Ovary (tissue), 9 donors: ENCODE measurements around the gene DTX1. TPM values are rescaled to one million over a fixed set of nuclear protein-coding genes. Genes with fewer than 3 reads are reported as not detected.

Experiments
- DNase-seq, 5 donors: peaks; one replicate each; pipeline ENCODE4 v3.0.0-alpha.2; 2019 to 2020
- H3K27ac ChIP-seq, 2 donors: fragments of 200-600 bp; one replicate each; pipeline versions ENCODE4 v1.5.1 to v1.8.0; 2019 to 2022
- H3K27me3 ChIP-seq: fragments of 200-600 bp; one replicate; pipeline ENCODE4 v1.8.0; 2022
- H3K36me3 ChIP-seq: fragments of 200-600 bp; sonication (generic); one replicate; pipeline ENCODE4 v1.5.1; 2019
- H3K4me1 ChIP-seq: one replicate; pipeline ENCODE4 v1.8.1; 2013; ENCODE audit warnings: mild to moderate bottlenecking, moderate library complexity; ENCODE audit not compliant: insufficient read depth
- H3K4me3 ChIP-seq: fragments of 200-600 bp; sonication (generic); one replicate; pipeline ENCODE4 v1.5.1; 2017
- H3K9me3 ChIP-seq, 2 donors: fragments of 200-600 bp in 1 of 2; sonication (generic) in 1 of 2; one replicate each; pipeline versions ENCODE4 v1.5.1 to v1.8.1; 2013 to 2019; ENCODE audit warnings: mild to moderate bottlenecking in 1 of 2, moderate library complexity in 1 of 2
- EP300 ChIP-seq: sonication (generic); formaldehyde crosslinking; IDR thresholded peaks from one replicate; pipeline ENCODE4 v1.6.1; 2017; ENCODE audit warnings: antibody characterized with exemption
- POLR2A ChIP-seq: fragments of 450-650 bp; IDR thresholded peaks from one replicate; pipeline ENCODE4 v1.6.1; 2017; ENCODE audit warnings: antibody characterized with exemption, mild to moderate bottlenecking, moderate library complexity
- WGBS, 3 donors: extraction: QIAGEN DNeasy Blood & Tissue Kit in 1 of 3; methylation state at CpG; one replicate each; pipeline versions ENCODE4 v1.1.5 to v1.1.7; 2013 to 2017; 5-methylcytosine and 5-hydroxymethylcytosine counted together
- intact Hi-C, 4 donors: fragments of 100-400 bp; cut with DNase I; formaldehyde crosslinking; loops; one replicate each; pipeline versions ENCODE4 v1.11.0 to v1.15.1; 2022 to 2023
- polyA plus RNA-seq, 2 donors: library from polyadenylated mRNA; stranded (reverse); fragments of 200-250 nt in 1 of 2; fragments of 350-450 nt in 1 of 2; fragmentation: Illumina TruSeq in 1 of 2; extraction: RNeasy Lipid Tissue Mini Kit (QIAGEN cat#74804) in 1 of 2; gene quantifications; one replicate each; pipeline ENCODE4 v1.2.3, GENCODE V29; 2013 to 2014
- total RNA-seq, 7 donors: library from RNA; depleted of rRNA in 2 of 7; stranded (reverse); fragments of >200 nt in 2 of 7; fragmentation: NEBNext Ultra II Directional in 3 of 7; extraction: Animal tissue kit (Norgen Biotek cat#: 25700) in 3 of 7; gene quantifications; one replicate each; pipeline versions ENCODE4 v1.1.0 to v1.2.4, GENCODE V29; 2016 to 2023
- TF ChIP-seq, protein P1 (sequence below), 3 donors: fragments of 450-650 bp in 2 of 3; fragments of 200-600 bp in 1 of 3; IDR thresholded peaks; one replicate each; pipeline versions ENCODE4 v1.5.1 to v1.8.0; 2016 to 2022; ENCODE audit warnings: antibody characterized with exemption in 3 of 3, mild to moderate bottlenecking in 1 of 3
- donor health status: DM: no; HTN: no; CAD: no; lungs with moderate emphysema.
- donor health status: DM: no; HTN: no; CAD: no.
- donor health status: Bipolar disorder and iron deficiency.
- donor health status: DM: yes; HTN: yes; CAD: no.
- donor health status: DM: no; HTN: no; CAD: no.
- donor health status: DM: yes; HTN: yes; CAD: no.

Gene DTX1
- total and polyA plus RNA-seq, 9 donors, result 0.56 to 5.5 (median 1.6) TPM

DNA sequence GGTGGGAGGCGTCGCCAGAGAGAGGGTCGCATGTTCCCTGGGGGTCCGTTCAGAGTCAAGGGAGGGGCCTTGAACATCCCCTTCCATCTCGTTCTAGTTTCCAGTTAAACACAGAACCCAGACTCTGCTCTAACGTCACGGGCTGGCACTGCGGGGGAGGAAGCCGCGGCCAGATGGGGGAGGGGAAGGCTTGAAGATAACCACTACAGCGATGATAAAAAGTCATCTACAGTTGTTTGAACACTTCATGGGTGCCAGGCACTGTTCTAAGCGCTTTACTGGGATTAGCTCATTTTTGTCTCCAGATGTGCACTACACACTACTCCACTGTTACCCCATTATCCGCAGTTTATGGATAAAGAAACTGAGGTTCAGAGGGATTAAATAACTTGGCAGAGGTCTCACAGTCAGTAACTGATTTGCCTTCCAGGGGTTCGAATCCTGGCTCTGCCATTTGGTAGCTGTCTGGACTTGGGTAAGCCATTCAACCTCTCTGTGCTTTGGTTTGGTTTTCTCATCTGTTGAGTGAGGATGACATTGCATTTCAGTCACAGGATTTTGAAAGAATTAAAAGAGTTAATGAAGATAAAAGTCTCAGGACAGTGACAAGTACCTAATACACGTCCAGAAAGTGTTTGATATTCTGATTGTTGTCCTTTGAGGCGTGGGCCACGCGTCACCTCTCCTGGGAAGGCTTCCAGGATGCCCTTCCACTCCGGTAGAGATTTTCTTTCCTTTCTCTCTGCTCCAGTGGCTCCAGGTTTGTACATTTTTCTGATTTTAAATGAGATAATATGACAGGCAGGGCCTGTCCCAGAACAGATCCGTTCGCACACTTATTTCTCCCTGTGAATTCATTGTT is 79.8 kb downstream of the DTX1 start:
- TF ChIP-seq POLR2A (no peak), EP300 (no peak)
- TF ChIP-seq, protein P1, sequence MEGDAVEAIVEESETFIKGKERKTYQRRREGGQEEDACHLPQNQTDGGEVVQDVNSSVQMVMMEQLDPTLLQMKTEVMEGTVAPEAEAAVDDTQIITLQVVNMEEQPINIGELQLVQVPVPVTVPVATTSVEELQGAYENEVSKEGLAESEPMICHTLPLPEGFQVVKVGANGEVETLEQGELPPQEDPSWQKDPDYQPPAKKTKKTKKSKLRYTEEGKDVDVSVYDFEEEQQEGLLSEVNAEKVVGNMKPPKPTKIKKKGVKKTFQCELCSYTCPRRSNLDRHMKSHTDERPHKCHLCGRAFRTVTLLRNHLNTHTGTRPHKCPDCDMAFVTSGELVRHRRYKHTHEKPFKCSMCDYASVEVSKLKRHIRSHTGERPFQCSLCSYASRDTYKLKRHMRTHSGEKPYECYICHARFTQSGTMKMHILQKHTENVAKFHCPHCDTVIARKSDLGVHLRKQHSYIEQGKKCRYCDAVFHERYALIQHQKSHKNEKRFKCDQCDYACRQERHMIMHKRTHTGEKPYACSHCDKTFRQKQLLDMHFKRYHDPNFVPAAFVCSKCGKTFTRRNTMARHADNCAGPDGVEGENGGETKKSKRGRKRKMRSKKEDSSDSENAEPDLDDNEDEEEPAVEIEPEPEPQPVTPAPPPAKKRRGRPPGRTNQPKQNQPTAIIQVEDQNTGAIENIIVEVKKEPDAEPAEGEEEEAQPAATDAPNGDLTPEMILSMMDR (IDR thresholded peaks at IDR 0.05), result no peak
- 28 to 34% (median 32%) methylated on average over 21 of the region's 21 CpGs for WGBS, 3 donors
- Histone ChIP-seq H3K27ac (no peak overlapping the region), H3K4me3 (no peak overlapping the region), H3K36me3 (no peaks in the 10 kb centered on the region), H3K4me1 (no peaks in the 10 kb centered on the region), H3K27me3 (no peaks in the 10 kb centered on the region), H3K9me3 (no peaks in the 10 kb centered on the region)
- no peak for DNase-seq
- intact Hi-C loops, result no loop called here

DNA sequence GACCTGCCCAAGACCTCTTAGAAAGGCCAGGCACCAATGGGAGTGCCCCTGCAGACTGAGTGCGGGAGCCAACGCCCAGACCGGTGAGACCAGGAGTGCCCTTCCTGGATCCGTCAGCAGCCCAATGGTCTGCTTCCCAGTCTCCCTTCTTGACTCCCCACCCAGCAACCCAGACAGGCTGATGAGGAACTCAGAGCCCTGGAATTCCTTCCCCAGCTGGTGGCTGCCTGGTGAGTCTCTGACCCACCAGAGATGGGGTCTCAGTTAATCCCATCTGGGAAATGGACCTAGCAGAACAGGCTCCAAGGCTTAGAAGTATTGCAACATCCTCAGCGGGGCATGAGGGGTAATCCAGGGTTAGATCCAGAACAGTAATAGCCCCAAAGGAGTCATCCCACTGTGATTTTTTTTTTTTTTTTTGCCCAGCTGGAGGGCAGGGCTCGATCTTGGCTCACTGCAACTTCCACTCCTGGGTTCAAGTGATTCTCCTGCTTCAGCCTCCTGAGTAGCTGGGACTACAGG is 80.5 kb downstream of the DTX1 start:
- Histone ChIP-seq H3K4me3 (no peak overlapping the region), H3K9me3 (no peaks in the 10 kb centered on the region), H3K27me3 (no peaks in the 10 kb centered on the region), H3K4me1 (no peaks in the 10 kb centered on the region), H3K36me3 (no peaks in the 10 kb centered on the region), H3K27ac (no peak overlapping the region)
- no peak for DNase-seq
- intact Hi-C loops, result no loop called here
- TF ChIP-seq, protein P1 (IDR thresholded peaks at IDR 0.05), result no peak
- TF ChIP-seq POLR2A, result no peak
- no peak for TF ChIP-seq EP300
- 82 to 86% (median 83%) methylated on average over 6 of the region's 6 CpGs for WGBS, 3 donors

DNA sequence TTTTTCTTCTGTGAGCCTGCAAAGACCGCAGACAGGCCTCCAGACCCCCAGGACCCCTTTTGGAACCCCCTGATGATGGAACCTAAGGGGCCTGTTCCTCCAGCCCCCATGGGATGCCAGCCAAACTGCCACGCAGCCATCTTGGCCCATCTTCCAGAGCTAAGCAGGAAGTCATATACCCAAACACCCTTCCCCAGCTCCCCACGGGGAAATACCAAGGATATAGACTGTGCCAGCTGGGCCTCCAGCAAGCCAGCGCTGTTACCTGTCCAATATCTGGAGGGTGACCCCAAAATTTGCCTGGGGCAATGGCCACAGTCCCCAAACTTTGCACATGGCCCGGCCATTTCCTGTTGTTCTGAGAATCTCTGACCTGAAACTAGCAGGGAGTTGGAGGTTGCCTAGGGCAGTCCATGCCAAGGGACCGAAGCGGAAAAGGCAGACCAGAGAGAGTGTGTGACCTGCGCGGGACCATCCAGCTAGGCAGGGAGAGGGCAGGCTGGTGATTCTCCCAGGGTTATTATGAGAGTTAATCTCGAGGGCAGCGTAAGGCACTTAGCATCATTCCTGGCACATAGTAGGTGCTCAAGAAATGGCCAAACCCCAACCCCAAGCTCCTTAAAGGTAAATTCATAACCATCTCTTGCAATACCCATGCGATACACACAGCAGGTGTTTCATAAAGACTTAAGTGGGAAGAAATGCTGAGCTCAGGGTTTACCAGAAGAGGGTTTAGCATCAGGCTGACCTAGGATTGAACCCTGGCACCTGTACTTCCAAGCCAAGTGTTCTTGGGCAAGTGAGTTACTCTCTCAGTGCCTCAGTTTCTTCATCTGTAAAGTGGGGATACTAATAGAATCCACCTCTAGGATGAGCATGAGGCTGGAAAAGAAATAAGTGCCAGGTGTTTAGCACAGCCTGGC is 81.6 kb downstream of the DTX1 start:
- no peak for DNase-seq
- no peak overlapping the region for H3K4me3 ChIP-seq
- intact Hi-C loops, result no loop called here
- no peak overlapping the region for H3K27ac ChIP-seq
- H3K9me3 ChIP-seq, result no peaks in the 10 kb centered on the region
- no peaks in the 10 kb centered on the region for H3K27me3 ChIP-seq
- no peak for TF ChIP-seq EP300
- no peak for TF ChIP-seq POLR2A
- TF ChIP-seq, protein P1 (IDR thresholded peaks at IDR 0.05), result no peak
- no peaks in the 10 kb centered on the region for H3K4me1 ChIP-seq
- 77 to 79% (median 79%) methylated on average over 12 of the region's 12 CpGs for WGBS, 3 donors
- no peaks in the 10 kb centered on the region for H3K36me3 ChIP-seq

DNA sequence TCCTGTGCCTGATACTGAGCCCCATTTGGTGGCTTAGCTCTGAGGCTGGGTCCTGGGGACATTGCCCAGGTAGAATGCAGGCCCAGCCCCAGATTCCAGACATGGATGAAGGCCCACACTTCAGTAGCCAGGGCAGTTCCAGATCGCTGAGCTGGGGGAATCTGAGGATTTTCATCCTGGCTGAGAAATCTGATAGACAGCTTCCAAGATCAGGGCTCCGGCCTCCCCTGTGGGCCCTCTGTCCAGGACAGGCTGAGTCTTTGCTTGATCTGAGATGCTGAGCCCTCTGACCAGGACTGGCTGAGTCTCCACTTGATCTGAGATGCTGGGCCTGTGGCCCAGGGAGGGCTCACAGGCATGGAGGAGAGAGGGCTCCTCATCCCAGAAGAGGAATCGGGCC is 82.3 kb downstream of the DTX1 start:
- TF ChIP-seq, protein P1 (IDR thresholded peaks at IDR 0.05), result no peak
- TF ChIP-seq POLR2A, result no peak
- TF ChIP-seq EP300, result no peak
- Histone ChIP-seq H3K27ac (no peak overlapping the region), H3K4me3 (no peak overlapping the region), H3K36me3 (no peaks in the 10 kb centered on the region), H3K27me3 (no peaks in the 10 kb centered on the region), H3K9me3 (no peaks in the 10 kb centered on the region), H3K4me1 (no peaks in the 10 kb centered on the region)
- intact Hi-C loops, result no loop called here
- WGBS, 3 donors, result 65 to 77% (median 67%) methylated on average over 3 of the region's 3 CpGs
- no peak for DNase-seq
